ENCODE data around the gene INPP4B. TPM values are rescaled to one million over a fixed set of nuclear protein-coding genes. Genes with fewer than 3 reads are reported as not detected.

The INPP4B gene
- total RNA-seq, 2 experiments from 2014 or later: not detected

GRCh38 chr4:142607976-142608375 lies 238.1 kb downstream of the INPP4B start:
- no peak overlapping the region for H3K4me3 ChIP-seq (ENCODE audit: low read depth, low read length, poor library complexity, severe bottlenecking)
- DNase-seq (ENCODE audit: low spot score): no peak
- ChIA-PET POLR2A (interaction anchor here (1.2 kb wide), 1 partner anchor 9 kb away, joined by 4 read pairs; no protein-coding TSS in a partner anchor), CTCF (ENCODE audit: unreplicated experiment) (no interaction called here)
- H3K36me3 ChIP-seq (ENCODE audit: insufficient read depth, low read length): no peaks in the 10 kb centered on the region
- H4K20me1 ChIP-seq (ENCODE audit: insufficient read depth, low read length): no peaks in the 10 kb centered on the region
- no peaks in the 10 kb centered on the region for H3K9me3 ChIP-seq (ENCODE audit: low read length)
- H3K4me2 ChIP-seq (ENCODE audit: low read length): no peak overlapping the region
- BruUV-seq (replicated peaks): no TSS peak
- intact Hi-C loops (cut with micrococcal nuclease; ENCODE audit: unreplicated experiment): no loop called here
- no peak for TF ChIP-seq CTCF (conservative IDR thresholded peaks at IDR 0.05; ENCODE audit: low read length)
- TF ChIP-seq EZH2phosphoT487 (IDR thresholded peaks at IDR 0.05; ENCODE audit: borderline replicate concordance, low read depth, low read length): no peak
- no peaks in the 10 kb centered on the region for H3K9me2 ChIP-seq (ENCODE audit: insufficient read depth, low read length)
- no peak overlapping the region for H3K27ac ChIP-seq (ENCODE audit: low read depth, low read length, poor library complexity, severe bottlenecking)
- H3K4me1 ChIP-seq (ENCODE audit: insufficient read depth, low read length, poor library complexity, severe bottlenecking): no peaks in the 10 kb centered on the region
- H2AFZ ChIP-seq (ENCODE audit: low read length): no peak overlapping the region
- no peaks in the 10 kb centered on the region for H3K79me2 ChIP-seq (ENCODE audit: insufficient read depth, low read depth, low read length)

GRCh38 chr4:142600952-142601351 lies 245.1 kb downstream of the INPP4B start:
- no peaks in the 10 kb centered on the region for H4K20me1 ChIP-seq (ENCODE audit: insufficient read depth, low read length)
- no peaks in the 10 kb centered on the region for H3K79me2 ChIP-seq (ENCODE audit: insufficient read depth, low read depth, low read length)
- H3K27ac ChIP-seq (ENCODE audit: low read depth, low read length, poor library complexity, severe bottlenecking): no peak overlapping the region
- intact Hi-C loops (cut with micrococcal nuclease; ENCODE audit: unreplicated experiment): no loop called here
- no peak overlapping the region for H3K4me3 ChIP-seq (ENCODE audit: low read depth, low read length, poor library complexity, severe bottlenecking)
- no peaks in the 10 kb centered on the region for H3K9me2 ChIP-seq (ENCODE audit: insufficient read depth, low read length)
- H2AFZ ChIP-seq (ENCODE audit: low read length): no peak overlapping the region
- no peak overlapping the region for H3K4me2 ChIP-seq (ENCODE audit: low read length)
- no TSS peak for BruUV-seq (replicated peaks)
- ChIA-PET CTCF (ENCODE audit: unreplicated experiment) (no interaction called here), POLR2A (no interaction called here)
- no peaks in the 10 kb centered on the region for H3K4me1 ChIP-seq (ENCODE audit: insufficient read depth, low read length, poor library complexity, severe bottlenecking)
- DNase-seq (ENCODE audit: low spot score): no peak
- no peaks in the 10 kb centered on the region for H3K36me3 ChIP-seq (ENCODE audit: insufficient read depth, low read length)
- H3K9me3 ChIP-seq (ENCODE audit: low read length): no peaks in the 10 kb centered on the region
- no peak for TF ChIP-seq CTCF (conservative IDR thresholded peaks at IDR 0.05; ENCODE audit: low read length)
- no peak for TF ChIP-seq EZH2phosphoT487 (IDR thresholded peaks at IDR 0.05; ENCODE audit: borderline replicate concordance, low read depth, low read length)

- Histone ChIP-seq H3K9me3 (ENCODE audit: low read length) (no peaks in the 10 kb centered on the region), H3K36me3 (ENCODE audit: insufficient read depth, low read length) (no peaks in the 10 kb centered on the region), H3K27ac (ENCODE audit: low read depth, low read length, poor library complexity, severe bottlenecking) (no peak overlapping the region), H3K4me2 (ENCODE audit: low read length) (no peak overlapping the region), H3K4me3 (ENCODE audit: low read depth, low read length, poor library complexity, severe bottlenecking) (no peak overlapping the region), H2AFZ (ENCODE audit: low read length) (no peak overlapping the region), H3K4me1 (ENCODE audit: insufficient read depth, low read length, poor library complexity, severe bottlenecking) (no peaks in the 10 kb centered on the region), H4K20me1 (ENCODE audit: insufficient read depth, low read length) (no peaks in the 10 kb centered on the region), H3K9me2 (ENCODE audit: insufficient read depth, low read length) (no peaks in the 10 kb centered on the region), H3K79me2 (ENCODE audit: insufficient read depth, low read depth, low read length) (no peaks in the 10 kb centered on the region)
- intact Hi-C loops (cut with micrococcal nuclease; ENCODE audit: unreplicated experiment): no loop called here
- BruUV-seq (replicated peaks): no TSS peak
- ChIA-PET CTCF (ENCODE audit: unreplicated experiment) (no interaction called here), POLR2A (no interaction called here)
- no peak for DNase-seq (ENCODE audit: low spot score)
- TF ChIP-seq CTCF (conservative IDR thresholded peaks at IDR 0.05; ENCODE audit: low read length) (no peak), EZH2phosphoT487 (IDR thresholded peaks at IDR 0.05; ENCODE audit: borderline replicate concordance, low read depth, low read length) (no peak)
Observed at GRCh38 chr4:142598132-142598531, 248.0 kb downstream of the INPP4B start.
